Measurements from ENCODE around the gene PTRH1.

Gene PTRH1

DNA sequence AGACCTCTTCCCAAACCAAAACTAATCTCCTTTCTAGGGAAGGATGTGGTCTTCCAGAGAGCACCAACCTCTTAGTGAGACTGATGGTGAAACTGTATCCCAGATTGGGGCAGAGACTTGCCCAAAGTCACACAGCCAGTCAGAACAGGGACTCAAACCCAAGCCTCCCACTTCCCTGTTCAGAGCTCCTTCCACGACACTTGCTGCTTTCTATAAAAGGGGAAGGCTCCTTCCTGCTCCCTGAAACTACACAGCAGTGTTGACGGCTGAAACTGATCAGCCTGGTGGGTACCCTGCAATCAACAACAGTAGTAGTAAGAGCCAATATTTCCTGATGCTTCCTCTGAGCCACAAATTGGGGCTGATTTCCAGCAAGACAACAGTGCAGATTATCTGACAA lies 18.2 kb upstream of the PTRH1 start:
- H3K27me3 ChIP-seq (ENCODE audit: insufficient read depth, low read length), result no peaks in the 10 kb centered on the region
- peaks cover 14% of the 10 kb centered on the region for H3K4me1 ChIP-seq (ENCODE audit: insufficient read depth, low read length)

DNA sequence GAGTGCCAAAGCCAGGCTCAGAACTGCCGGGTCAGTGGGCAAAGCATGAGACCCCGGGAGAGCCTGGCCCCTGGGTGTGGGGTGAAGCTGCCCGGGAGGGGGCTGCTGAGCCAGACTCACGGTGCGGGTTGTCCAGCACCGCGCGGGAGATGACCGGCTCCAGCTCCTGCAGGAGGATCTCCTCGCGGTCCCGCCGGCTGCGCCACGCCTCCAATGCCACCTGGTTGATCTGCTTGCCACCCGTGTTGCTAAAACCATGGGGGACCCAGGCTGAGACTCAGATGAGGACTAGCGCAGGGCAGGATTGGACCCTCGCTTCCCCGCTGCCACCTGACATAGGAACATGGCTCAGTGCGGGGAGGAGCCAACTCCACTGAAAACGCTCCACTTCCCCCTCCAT lies 17.0 kb upstream of the PTRH1 start:
- H2AFZ ChIP-seq (ENCODE audit: low read depth, low read length), result no peak overlapping the region
- peaks cover 14% of the 10 kb centered on the region for H3K4me1 ChIP-seq (ENCODE audit: insufficient read depth, low read length)
- H3K27me3 ChIP-seq (ENCODE audit: insufficient read depth, low read length), result no peaks in the 10 kb centered on the region
- no peaks in the 10 kb centered on the region for H3K9me3 ChIP-seq (ENCODE audit: low read length)
- no peaks in the 10 kb centered on the region for H3K36me3 ChIP-seq (ENCODE audit: insufficient read depth, low read length)
- no peak overlapping the region for H3K4me3 ChIP-seq (ENCODE audit: low read length)

More for the DNA sequence above, 18.2 kb upstream of the PTRH1 start:
- no peak overlapping the region for H3K4me3 ChIP-seq (ENCODE audit: low read length)
- no peaks in the 10 kb centered on the region for H3K36me3 ChIP-seq (ENCODE audit: insufficient read depth, low read length)
- H3K9me3 ChIP-seq (ENCODE audit: low read length), result no peaks in the 10 kb centered on the region
- no peak overlapping the region for H2AFZ ChIP-seq (ENCODE audit: low read depth, low read length)

- Histone ChIP-seq H3K36me3 (ENCODE audit: insufficient read depth, low read length) (no peaks in the 10 kb centered on the region), H2AFZ (ENCODE audit: low read depth, low read length) (no peak overlapping the region), H3K4me3 (ENCODE audit: low read length) (no peak overlapping the region), H3K9me3 (ENCODE audit: low read length) (no peaks in the 10 kb centered on the region), H3K4me1 (ENCODE audit: insufficient read depth, low read length) (peaks cover 14% of the 10 kb centered on the region), H3K27me3 (ENCODE audit: insufficient read depth, low read length) (no peaks in the 10 kb centered on the region)
These were observed 16.5 kb upstream of the PTRH1 start for GRCh38 chr9:127731938-127732337.

GRCh38 chr9:127730799-127731410 lies 15.4 kb upstream of the PTRH1 start:
- no peaks in the 10 kb centered on the region for H3K36me3 ChIP-seq (ENCODE audit: insufficient read depth, low read length)
- H3K4me3 ChIP-seq (ENCODE audit: low read length), result no peak overlapping the region
- H2AFZ ChIP-seq (ENCODE audit: low read depth, low read length), result no peak overlapping the region
- H3K9me3 ChIP-seq (ENCODE audit: low read length), result no peaks in the 10 kb centered on the region
- H3K27me3 ChIP-seq (ENCODE audit: insufficient read depth, low read length), result no peaks in the 10 kb centered on the region
- H3K4me1 ChIP-seq (ENCODE audit: insufficient read depth, low read length), result peaks cover 10% of the 10 kb centered on the region

DNA sequence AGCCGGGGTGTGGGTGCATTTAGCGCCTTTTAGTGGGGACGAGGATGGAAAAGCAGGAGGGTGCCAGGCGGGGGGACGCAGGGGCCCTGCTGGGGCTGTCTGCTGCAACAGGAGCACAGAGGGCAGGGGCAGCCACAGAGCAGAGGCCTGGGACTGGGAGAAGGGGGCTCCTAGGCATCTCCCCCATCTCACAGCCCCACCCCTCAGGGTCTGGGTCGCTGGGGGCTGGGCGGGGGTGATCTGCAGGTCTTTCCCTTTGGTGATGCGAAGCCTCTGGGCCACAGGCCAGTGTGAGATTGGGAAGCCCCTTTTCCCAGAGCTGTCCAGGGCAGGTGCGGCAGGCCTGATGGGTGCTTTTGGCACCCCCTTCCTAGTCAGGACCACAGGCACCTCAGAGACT lies 14.8 kb upstream of the PTRH1 start:
- Histone ChIP-seq H3K36me3 (ENCODE audit: insufficient read depth, low read length) (no peaks in the 10 kb centered on the region), H3K4me1 (ENCODE audit: insufficient read depth, low read length) (peaks cover 5% of the 10 kb centered on the region), H2AFZ (ENCODE audit: low read depth, low read length) (no peak overlapping the region), H3K27me3 (ENCODE audit: insufficient read depth, low read length) (no peaks in the 10 kb centered on the region), H3K4me3 (ENCODE audit: low read length) (no peak overlapping the region), H3K9me3 (ENCODE audit: low read length) (no peaks in the 10 kb centered on the region)

- Histone ChIP-seq H3K4me1 (ENCODE audit: insufficient read depth, low read length) (peaks cover 5% of the 10 kb centered on the region), H3K36me3 (ENCODE audit: insufficient read depth, low read length) (no peaks in the 10 kb centered on the region), H3K9me3 (ENCODE audit: low read length) (no peaks in the 10 kb centered on the region), H3K4me3 (ENCODE audit: low read length) (no peak overlapping the region), H2AFZ (ENCODE audit: low read depth, low read length) (no peak overlapping the region), H3K27me3 (ENCODE audit: insufficient read depth, low read length) (no peaks in the 10 kb centered on the region)
These were observed 14.2 kb upstream of the PTRH1 start for GRCh38 chr9:127729522-127730256.

DNA sequence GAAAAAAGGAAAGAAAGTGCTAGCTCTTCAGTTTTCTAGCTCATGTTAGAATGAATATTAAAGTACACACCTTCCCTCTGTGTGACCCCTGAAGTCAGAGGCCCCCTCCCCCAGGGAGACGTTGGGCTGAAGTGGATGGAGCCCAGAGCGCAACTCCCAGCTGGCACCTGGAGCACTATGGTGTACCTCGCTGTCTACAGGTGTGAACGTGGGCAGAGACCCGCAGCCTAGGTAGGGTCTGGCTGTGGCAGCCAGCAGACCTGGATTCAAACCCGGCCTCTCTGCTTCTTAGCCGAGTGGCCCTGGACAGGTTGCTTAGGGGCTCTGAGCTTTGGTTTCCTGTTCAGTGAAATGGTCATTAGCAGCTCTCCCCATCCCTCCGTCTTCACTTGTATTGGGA lies 13.3 kb upstream of the PTRH1 start:
- Histone ChIP-seq H3K27me3 (ENCODE audit: insufficient read depth, low read length) (peaks cover 3% of the 10 kb centered on the region), H3K4me3 (ENCODE audit: low read length) (no peak overlapping the region), H2AFZ (ENCODE audit: low read depth, low read length) (no peak overlapping the region), H3K9me3 (ENCODE audit: low read length) (no peaks in the 10 kb centered on the region), H3K4me1 (ENCODE audit: insufficient read depth, low read length) (no peaks in the 10 kb centered on the region), H3K36me3 (ENCODE audit: insufficient read depth, low read length) (no peaks in the 10 kb centered on the region)

DNA sequence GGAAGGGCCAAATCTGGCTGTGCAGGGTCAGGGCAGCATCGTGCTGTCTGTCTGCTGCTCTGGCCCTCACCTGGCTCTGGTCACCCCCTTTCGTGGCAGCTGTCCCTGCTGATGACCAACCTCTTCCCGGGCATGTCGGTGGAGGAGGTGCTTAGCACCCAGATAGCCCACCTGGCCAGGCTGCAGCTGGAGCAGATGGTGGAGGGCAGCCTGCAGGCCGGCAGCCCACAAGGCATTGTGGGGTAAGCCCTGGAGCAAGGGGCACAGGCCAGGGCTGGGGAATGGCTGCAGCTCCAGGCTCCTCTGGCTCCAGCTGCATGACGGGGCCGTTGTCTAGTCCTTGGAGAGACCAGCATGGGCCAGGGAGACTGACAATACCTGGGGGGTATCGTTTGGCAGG lies 11.4 kb upstream of the PTRH1 start:
- Histone ChIP-seq H3K4me3 (ENCODE audit: low read length) (no peak overlapping the region), H3K27me3 (ENCODE audit: insufficient read depth, low read length) (peaks cover 16% of the 10 kb centered on the region), H2AFZ (ENCODE audit: low read depth, low read length) (no peak overlapping the region), H3K4me1 (ENCODE audit: insufficient read depth, low read length) (no peaks in the 10 kb centered on the region), H3K9me3 (ENCODE audit: low read length) (no peaks in the 10 kb centered on the region), H3K36me3 (ENCODE audit: insufficient read depth, low read length) (no peaks in the 10 kb centered on the region)

- Histone ChIP-seq H3K9me3 (ENCODE audit: low read length) (no peaks in the 10 kb centered on the region), H2AFZ (ENCODE audit: low read depth, low read length) (no peak overlapping the region), H3K36me3 (ENCODE audit: insufficient read depth, low read length) (no peaks in the 10 kb centered on the region), H3K27me3 (ENCODE audit: insufficient read depth, low read length) (peaks cover 22% of the 10 kb centered on the region), H3K4me1 (ENCODE audit: insufficient read depth, low read length) (no peaks in the 10 kb centered on the region), H3K4me3 (ENCODE audit: low read length) (no peak overlapping the region)
These were observed 8.5 kb upstream of the PTRH1 start for GRCh38 chr9:127724012-127724411.

GRCh38 chr9:127723444-127723843 lies 8.0 kb upstream of the PTRH1 start:
- H3K4me1 ChIP-seq (ENCODE audit: insufficient read depth, low read length), result no peaks in the 10 kb centered on the region
- H3K4me3 ChIP-seq (ENCODE audit: low read length), result no peak overlapping the region
- no peaks in the 10 kb centered on the region for H3K9me3 ChIP-seq (ENCODE audit: low read length)
- H3K36me3 ChIP-seq (ENCODE audit: insufficient read depth, low read length), result no peaks in the 10 kb centered on the region
- H3K27me3 ChIP-seq (ENCODE audit: insufficient read depth, low read length), result peaks cover 22% of the 10 kb centered on the region
- no peak overlapping the region for H2AFZ ChIP-seq (ENCODE audit: low read depth, low read length)

DNA sequence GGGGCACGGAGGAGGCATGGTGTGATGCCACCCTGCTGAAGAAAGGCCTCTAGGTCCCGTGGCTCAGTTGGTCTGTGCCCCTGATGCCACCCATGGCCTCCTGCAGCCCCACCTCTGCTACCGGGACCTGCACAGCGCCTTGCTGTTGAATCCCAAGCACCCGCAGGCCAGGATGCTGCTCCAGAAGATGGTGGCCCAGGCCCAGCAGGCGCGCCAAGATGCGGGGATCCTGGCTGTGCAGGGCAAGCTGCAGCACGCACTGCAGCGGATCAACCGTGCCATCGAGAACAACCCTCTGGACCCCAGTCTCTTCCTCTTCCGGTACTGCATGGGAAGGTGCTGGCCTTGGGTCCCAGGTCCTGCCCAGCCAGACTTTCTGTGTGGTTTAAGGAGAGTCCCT lies 7.5 kb upstream of the PTRH1 start:
- no peaks in the 10 kb centered on the region for H3K4me1 ChIP-seq (ENCODE audit: insufficient read depth, low read length)

GRCh38 chr9:127722055-127722745 lies 6.7 kb upstream of the PTRH1 start:
- Histone ChIP-seq H3K4me3 (ENCODE audit: low read length) (no peak overlapping the region), H2AFZ (ENCODE audit: low read depth, low read length) (no peak overlapping the region), H3K36me3 (ENCODE audit: insufficient read depth, low read length) (no peaks in the 10 kb centered on the region), H3K4me1 (ENCODE audit: insufficient read depth, low read length) (no peaks in the 10 kb centered on the region), H3K9me3 (ENCODE audit: low read length) (no peaks in the 10 kb centered on the region), H3K27me3 (ENCODE audit: insufficient read depth, low read length) (peaks cover 22% of the 10 kb centered on the region)

More for the DNA sequence above, 7.5 kb upstream of the PTRH1 start:
- Histone ChIP-seq H3K4me3 (ENCODE audit: low read length) (no peak overlapping the region), H3K36me3 (ENCODE audit: insufficient read depth, low read length) (no peaks in the 10 kb centered on the region), H2AFZ (ENCODE audit: low read depth, low read length) (no peak overlapping the region), H3K27me3 (ENCODE audit: insufficient read depth, low read length) (peaks cover 22% of the 10 kb centered on the region), H3K9me3 (ENCODE audit: low read length) (no peaks in the 10 kb centered on the region)

DNA sequence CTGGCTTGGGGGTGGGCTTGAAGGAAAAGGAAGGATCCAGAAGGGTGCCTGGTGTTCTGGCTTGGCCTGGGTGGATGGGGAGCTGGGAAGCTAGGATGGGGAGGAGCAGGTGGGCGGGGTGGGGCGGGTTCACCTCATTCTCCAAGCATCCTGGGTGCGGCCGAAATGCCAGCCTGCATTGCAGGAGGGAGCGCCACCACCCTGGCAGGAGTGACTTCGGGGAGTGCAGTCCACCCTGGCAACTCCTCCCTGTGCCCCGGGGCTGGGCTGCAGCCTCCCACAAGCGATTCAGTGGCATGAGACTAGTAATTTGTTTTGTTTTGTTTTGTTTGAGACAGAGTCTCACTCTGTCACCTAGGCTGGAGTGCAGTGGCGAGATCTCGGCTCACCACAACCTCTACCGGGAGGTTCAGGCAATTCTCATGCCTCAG lies 5.9 kb upstream of the PTRH1 start:
- no peaks in the 10 kb centered on the region for H3K9me3 ChIP-seq (ENCODE audit: low read length)
- H3K4me3 ChIP-seq (ENCODE audit: low read length), result no peak overlapping the region
- H3K4me1 ChIP-seq (ENCODE audit: insufficient read depth, low read length), result no peaks in the 10 kb centered on the region
- H2AFZ ChIP-seq (ENCODE audit: low read depth, low read length), result no peak overlapping the region
- peaks cover 22% of the 10 kb centered on the region for H3K27me3 ChIP-seq (ENCODE audit: insufficient read depth, low read length)
- no peaks in the 10 kb centered on the region for H3K36me3 ChIP-seq (ENCODE audit: insufficient read depth, low read length)
